HG02610 (cell line): ENCODE results near the gene CDC42SE1.

Experiments used
- ATAC-seq: cut with Tn5 transposase; IDR thresholded peaks from one replicate; pipeline ENCODE4 v1.9.1; 2021; ENCODE audit warnings: mild to moderate bottlenecking, moderate library complexity; ENCODE audit not compliant: unreplicated experiment

Gene CDC42SE1

DNA sequence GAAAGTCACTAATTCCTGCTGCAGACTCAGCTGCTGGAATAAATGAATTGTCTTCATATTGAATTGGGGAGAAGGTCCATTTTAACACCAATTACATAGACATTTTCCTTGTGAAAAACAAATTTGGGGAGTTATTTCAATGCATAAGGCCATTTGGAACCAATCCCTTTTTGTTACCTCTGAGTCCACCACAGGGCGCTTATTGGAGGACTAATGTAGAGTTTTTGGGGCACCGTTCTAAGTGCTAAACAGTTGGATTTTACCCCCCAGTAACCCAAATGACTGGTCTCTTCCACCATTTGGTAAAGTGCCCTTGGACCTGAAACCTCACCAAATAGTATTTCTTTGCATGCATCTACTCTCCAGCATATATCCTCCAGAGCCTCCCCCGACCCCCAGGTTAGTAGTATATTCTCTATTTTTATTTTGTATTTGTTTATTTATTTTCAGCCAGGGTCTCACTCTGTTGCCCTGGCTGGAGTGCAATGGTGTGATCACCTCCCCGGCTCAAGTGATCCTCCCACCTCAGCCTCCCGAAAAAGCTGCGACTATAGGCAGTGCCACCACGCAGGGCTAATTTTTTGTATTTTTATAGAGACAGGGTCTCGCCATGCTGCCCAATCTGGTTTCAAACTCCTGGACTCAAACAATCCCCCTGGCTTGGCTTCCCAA lies 49.6 kb downstream of the CDC42SE1 start:
- ATAC-seq, result no peak

DNA sequence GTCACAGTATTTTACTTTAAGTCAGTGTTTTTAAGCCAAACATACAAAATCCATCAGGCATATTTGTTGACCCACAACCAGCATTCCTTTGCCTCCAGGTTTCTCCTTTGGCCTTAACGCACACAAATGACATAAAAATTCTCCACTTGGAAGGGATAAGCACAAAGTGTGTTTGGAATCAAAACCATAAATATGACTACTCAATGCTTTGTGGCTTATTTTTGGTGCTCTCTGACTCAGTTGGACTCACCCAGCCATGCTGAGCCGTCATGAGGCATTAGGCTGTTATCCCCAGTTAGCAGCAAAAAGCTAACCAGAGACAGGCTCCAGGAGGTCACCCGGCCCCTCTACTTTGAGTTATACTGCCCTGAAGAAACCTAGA lies 50.2 kb downstream of the CDC42SE1 start:
- ATAC-seq, result no peak

DNA sequence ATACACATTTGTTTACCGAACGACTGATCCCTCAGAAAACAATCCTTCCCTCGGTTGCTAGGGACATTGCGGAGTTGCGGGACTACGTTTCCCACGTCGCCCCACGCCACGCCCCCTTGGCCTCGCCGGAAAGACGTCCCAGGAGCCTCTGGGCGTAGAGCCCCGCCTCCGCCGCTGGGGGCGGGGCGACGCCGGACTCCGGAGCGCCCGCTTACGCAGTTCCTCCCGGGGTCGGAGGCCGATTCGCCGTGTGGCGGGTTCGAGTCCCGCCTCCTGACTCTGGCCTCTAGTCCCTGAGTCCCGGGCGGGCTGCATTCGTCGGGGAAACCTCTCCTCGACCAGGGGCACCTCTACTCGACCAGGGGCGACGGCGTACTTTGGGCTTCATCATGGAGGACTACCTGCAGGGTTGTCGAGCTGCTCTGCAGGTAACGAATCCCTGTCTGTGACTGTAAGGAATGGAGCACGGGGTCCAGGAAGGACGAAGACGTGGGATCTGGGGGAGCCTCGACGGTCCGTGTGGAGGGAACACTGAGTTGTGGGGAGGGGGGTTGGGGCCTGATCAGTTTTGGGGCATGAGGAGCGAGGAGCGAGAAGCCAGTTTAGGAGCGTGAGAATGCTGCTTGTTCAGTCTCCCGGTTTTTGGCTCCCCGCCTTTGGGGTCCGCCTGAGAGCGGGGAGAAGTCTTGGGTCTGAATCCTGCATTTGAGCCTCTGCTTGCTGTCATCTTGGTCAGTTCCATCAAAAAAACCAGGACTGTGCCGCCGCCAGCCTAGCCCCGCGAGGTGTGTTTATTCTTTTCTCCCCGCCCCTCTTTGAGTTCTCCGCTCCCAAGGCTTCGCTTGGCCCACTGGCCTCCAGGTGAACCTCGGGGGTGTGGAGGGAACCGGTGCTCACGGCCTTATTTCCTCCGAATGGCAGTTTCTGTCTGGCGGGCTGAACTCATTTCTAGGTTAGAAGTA lies 50.9 kb downstream of the CDC42SE1 start, which contains the start of gene PRUNE1:
PRUNE1 (plus strand) TSS at position 206 of the 962 bp plus-strand sequence; CDS start at position 390, 184 bp downstream.
- ATAC-seq, result peak; percentile 73

DNA sequence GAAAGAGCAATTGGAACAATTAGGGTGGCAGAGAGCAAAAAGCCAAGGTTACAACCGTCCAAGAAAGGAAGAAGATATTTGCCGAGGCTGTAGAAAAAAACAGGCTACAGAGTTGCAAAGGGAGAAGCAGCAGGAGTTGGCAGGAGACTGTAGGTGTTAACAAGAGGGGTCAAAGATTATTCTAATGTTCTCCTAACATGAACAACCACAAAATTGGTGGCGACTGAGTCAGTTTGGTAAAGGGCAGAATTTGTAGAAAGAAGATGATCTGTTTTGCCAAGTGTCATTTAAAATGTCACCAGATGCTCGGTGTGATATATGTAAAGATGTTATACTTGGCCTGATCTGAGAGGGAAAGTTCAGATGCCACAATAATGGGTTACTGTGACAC lies 51.6 kb downstream of the CDC42SE1 start:
- ATAC-seq, result no peak

DNA sequence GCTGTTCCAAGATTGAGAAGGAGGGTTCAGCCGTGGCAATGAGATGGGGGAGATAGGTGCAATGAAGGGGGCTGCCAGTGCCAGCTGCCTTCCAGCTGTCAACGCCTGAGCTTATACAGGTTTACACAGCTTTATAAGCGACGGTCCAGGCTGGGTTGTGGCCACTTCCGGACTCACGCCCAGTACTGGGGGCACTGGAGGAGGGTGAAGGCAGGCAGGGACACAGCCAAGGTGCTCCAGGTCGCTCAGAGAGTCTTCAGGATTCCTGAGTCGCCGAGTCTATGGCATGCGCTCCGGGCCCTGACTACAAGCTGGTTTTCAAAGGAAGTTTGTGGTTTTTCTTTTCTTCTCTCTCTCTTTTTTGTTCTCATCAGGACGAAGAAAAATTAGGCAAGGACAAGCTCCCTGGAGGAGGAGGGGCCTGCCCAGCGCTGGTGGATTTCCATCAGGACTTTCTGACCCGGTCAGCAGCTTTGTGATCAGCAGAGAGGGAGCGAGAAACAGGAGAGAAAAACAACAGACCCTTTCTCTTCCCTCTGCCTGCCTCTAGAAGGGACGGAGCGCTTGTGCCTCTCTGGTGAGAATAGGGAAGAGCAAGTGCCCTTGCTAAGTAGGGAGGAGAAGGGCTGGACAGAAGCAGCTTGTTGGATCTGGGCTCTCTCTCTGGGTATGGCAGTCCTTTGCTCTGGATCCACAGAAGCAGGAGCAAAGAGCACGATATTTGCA lies 52.9 kb downstream of the CDC42SE1 start, which contains the start of gene MINDY1:
MINDY1 (minus strand) TSS at position 576 of the 726 bp plus-strand sequence. CDS start 4,285 bp downstream, outside the sequence.
- peak; percentile 44 for ATAC-seq

GRCh38 chr1:151005729-151006319 lies 53.6 kb downstream of the CDC42SE1 start:
- no peak for ATAC-seq

GRCh38 chr1:151003180-151003579 lies 56.2 kb downstream of the CDC42SE1 start:
- no peak for ATAC-seq

DNA sequence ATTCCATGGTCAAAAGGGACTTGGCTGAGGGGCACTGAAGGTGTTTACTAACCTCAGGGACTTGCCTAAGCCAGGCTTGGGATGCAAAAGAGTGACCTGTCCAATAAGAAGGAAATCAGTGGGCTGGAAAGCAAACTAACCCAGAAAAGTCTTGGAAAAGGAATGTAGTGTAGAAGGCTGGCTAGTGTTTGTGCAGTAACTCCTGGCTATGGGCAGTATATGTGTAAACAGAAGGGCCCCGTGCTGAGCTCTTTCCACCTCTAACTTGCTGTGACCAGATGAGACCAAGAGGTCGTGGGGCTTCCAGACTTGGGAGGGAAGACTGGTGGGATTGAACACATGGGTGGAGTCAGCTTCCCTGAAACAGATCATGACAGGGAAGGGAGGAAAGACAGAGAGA lies 56.8 kb downstream of the CDC42SE1 start:
- no peak for ATAC-seq

GRCh38 chr1:151002051-151002450 lies 57.4 kb downstream of the CDC42SE1 start:
- no peak for ATAC-seq

DNA sequence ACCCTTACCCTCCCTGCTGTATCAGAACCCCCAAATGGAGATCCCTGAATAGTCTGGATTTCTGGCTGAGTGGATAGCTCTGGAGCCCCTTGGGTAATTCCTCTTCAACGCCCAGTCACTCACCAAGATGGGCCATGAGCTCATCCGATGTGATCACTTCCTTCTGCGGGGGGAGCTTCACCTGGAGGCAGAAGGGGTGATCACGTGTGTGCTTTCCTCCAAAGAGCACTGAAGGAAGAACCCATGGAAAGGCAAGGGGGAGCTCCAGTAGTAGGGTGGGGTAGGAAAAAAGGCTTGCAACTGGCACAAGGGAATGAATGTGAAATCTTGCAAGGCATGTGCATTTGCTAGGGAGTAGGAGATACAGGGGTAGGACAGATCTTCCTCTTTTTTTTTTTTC lies 57.8 kb downstream of the CDC42SE1 start:
- no peak for ATAC-seq
